ENCODE data around the gene POU2F3.

The POU2F3 gene

DNA sequence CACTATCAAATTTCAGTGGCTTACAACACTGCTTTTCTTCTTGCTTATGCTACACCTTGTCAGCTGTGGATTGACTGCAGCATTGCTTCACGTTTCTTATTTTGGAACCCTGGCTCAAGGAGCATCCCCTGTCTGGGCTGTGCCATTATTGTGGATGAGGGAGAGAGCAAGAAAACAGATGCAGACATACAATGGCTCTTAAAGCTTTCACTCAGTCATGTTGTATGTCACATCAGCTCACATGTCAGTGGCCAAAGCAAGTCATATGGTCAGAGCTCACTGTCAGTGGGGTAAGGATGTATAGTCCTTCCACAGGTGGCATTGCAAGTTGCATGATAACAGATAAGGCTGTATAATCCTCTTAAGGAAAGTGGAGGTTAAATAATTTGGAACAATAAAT is 106.3 kb downstream of the POU2F3 start:
- TF ChIP-seq, protein P1, sequence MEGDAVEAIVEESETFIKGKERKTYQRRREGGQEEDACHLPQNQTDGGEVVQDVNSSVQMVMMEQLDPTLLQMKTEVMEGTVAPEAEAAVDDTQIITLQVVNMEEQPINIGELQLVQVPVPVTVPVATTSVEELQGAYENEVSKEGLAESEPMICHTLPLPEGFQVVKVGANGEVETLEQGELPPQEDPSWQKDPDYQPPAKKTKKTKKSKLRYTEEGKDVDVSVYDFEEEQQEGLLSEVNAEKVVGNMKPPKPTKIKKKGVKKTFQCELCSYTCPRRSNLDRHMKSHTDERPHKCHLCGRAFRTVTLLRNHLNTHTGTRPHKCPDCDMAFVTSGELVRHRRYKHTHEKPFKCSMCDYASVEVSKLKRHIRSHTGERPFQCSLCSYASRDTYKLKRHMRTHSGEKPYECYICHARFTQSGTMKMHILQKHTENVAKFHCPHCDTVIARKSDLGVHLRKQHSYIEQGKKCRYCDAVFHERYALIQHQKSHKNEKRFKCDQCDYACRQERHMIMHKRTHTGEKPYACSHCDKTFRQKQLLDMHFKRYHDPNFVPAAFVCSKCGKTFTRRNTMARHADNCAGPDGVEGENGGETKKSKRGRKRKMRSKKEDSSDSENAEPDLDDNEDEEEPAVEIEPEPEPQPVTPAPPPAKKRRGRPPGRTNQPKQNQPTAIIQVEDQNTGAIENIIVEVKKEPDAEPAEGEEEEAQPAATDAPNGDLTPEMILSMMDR (IDR thresholded peaks at IDR 0.05) = no peak

DNA sequence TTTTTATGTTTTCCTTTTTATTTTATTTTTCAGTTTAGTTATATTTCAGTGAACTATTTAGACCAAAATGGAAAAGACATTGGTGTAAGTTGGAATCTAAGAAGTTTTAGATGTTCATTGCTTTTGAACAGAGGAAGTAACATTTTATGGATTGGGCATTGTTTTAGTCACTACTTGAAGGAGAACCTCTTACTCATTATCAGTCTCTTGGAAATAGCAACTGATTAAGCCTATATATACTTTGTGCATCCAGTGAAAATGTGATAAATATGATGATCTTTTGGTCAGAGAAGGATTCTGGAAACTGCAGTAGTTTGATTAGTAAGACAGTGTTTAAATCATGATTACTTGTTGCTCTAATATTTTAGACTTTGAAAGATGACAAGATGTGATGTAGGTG is 110.7 kb downstream of the POU2F3 start:
- TF ChIP-seq, protein P1 (IDR thresholded peaks at IDR 0.05) = no peak

DNA sequence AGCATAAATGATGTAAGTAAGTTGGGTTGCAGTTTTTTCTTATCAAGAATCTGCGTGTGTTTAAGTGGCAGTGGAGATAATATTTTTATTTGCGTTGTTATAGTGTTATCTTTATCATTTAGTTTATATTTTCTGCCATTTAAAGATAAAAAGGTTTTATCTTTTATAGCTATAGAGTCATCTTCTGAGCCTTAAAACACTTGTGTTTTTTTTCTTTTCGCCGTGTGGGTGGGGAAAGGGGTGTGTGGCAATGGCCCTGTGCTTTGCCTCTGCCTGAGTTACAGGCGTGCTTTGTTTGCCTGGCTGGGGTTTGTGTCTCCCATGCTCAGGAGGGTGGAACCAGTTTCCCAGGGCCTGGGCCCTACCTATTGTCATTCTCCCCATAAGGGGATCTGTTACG is 112.5 kb downstream of the POU2F3 start:
- TF ChIP-seq, protein P1 (IDR thresholded peaks at IDR 0.05) = no peak

DNA sequence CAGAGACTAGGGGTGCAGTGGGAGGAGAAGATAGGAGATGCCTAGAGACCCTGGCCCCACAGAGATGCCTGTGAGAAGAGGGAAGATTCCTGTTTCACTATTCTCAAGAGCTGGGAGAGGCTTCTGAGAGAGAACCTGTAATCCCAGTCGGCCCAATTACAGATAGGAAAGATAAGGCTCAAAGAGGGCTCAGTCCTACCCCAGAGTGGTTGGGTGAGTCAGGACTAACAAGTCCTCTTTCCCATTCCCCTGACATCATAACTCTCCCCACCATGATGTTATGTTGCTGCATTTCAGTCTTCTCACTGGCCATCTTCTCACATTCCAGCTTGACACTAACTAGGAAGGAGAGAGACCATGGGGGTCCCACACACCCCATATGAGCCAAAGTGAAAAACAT is 114.1 kb downstream of the POU2F3 start:
- TF ChIP-seq, protein P1 (IDR thresholded peaks at IDR 0.05) = no peak

DNA sequence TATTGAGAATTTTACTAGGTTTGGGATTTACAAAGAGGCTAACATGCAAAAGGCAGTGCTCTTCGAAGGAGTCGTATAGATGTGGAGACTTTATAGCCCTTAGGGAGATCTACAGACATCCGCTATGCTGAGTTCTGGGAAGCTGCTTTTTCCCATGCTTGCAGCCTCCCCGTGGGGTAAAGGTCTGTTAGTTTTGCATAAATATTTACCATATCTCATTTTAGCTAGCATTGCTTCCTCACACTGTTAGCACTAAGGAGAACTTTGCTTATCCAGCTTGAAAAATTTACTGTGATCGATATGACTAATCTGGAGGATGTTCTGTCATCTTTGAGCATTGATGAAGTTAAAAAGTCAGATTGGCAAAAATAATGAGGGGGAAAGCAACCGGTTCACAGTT is 114.8 kb downstream of the POU2F3 start:
- TF ChIP-seq, protein P1 (IDR thresholded peaks at IDR 0.05) = no peak

DNA sequence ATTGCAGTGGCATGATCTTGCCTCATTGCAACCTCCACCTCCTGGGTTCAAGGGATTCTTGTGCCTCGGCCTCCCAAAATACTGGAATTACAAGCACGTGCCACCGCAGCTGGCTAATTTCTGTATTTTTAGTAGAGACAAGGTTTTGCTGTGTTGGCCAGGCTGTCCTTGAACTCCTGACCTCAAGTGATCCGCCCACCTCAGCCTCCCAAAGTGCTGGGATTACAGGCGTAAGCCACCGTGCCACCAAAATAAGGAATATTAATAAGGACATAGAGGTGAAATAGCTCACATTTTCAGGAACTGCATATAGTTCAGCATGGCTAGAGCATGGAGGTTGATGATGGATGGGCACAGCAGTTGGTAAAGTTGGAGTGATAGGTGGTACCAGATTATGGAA is 117.7 kb downstream of the POU2F3 start:
- TF ChIP-seq, protein P1 (IDR thresholded peaks at IDR 0.05) = no peak

DNA sequence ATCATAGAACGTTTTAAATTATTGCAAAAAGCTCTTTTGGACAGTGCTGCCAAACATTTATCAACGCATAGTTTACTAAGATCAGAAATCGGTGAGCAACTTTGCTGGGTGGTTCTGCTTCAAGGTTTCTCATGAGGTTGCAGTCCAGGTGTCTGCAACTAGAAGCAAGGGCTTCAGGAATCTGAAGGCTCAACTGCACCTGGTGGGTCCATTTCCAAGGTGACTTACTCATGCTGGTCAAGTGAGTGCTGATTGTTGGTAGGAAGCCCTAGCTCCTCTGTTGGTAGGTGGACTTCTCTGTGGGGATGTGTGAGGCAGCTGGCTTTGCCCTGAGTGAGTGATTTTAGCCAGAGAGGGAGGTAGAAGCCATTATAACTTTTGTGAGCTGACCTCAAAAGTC is 118.8 kb downstream of the POU2F3 start:
- TF ChIP-seq, protein P1 (IDR thresholded peaks at IDR 0.05) = no peak

DNA sequence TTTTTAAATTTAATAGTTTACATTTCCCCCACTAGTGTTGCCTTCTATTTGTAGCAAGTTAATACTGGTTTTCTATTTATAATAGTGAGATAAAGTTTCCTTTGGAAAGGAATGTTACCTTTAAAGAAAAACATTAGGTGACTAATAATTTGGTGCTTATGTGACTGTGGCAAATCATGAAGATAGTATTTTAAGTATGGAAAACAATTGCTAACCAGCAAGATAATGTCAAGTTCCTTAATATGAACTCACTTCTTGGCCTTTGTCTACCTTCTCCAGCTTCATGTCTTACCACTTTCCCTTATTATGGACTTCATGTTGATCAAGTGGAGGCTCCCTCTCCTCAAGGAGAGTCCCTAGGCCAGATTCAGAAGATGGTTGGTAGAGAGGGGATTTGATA is 123.5 kb downstream of the POU2F3 start:
- TF ChIP-seq, protein P1 (IDR thresholded peaks at IDR 0.05) = no peak
